K562 (cell line): ENCODE results near the gene CLPSL1. TPM values are rescaled to one million over a fixed set of nuclear protein-coding genes. Genes with fewer than 3 reads are reported as not detected.

Source experiments
- BRCA1 ChIP-seq, 2 experiments: fragments of 450-650 bp in 1 of 2; sonication (generic) in 1 of 2; formaldehyde crosslinking in 1 of 2; IDR thresholded peaks; 2 replicates each; pipeline versions ENCODE4 v1.5.0 to v1.6.1; 2017 to 2020; ENCODE audit warnings: mild to moderate bottlenecking in 1 of 2, missing genetic modification reagents in 1 of 2
- CEBPB ChIP-seq: fragments of 450-650 bp; IDR thresholded peaks from 2 replicates; pipeline ENCODE4 v1.6.1; 2016; ENCODE audit warnings: missing genetic modification characterization, missing compliant biosample characterization
- CREM ChIP-seq: IDR thresholded peaks from 2 replicates; pipeline ENCODE4 v1.6.1; 2014; ENCODE audit warnings: antibody characterized with exemption, low read depth
- ELF1 ChIP-seq: fragments of 200-800 bp; sonication (Bioruptor generic); IDR thresholded peaks from 2 replicates; pipeline ENCODE4 v1.6.1; 2016; ENCODE audit warnings: missing genetic modification characterization, missing compliant biosample characterization
- GABPA ChIP-seq: fragments of 200-800 bp; sonication (Bioruptor generic); conservative IDR thresholded peaks from 2 replicates; pipeline ENCODE4 v1.6.1; 2016; ENCODE audit warnings: low read depth, missing genetic modification characterization, missing compliant biosample characterization
- GTF2F1 ChIP-seq: IDR thresholded peaks from 2 replicates; pipeline ENCODE4 v1.6.1; 2011; ENCODE audit warnings: low read depth, low read length, improper control_type of control experiment
- KAT8 ChIP-seq: fragments of 450-650 bp; IDR thresholded peaks from 2 replicates; pipeline ENCODE4 v1.6.1; 2016; ENCODE audit warnings: low read depth, mild to moderate bottlenecking
- LARP7 ChIP-seq: fragments of 450-650 bp; IDR thresholded peaks from 2 replicates; pipeline ENCODE4 v1.6.1; 2016
- MAFF ChIP-seq: IDR thresholded peaks from 2 replicates; pipeline ENCODE4 v1.6.1; 2012; ENCODE audit warnings: low read length, improper control_type of control experiment
- NFXL1 ChIP-seq: fragments of 450-650 bp; formaldehyde crosslinking; IDR thresholded peaks from 2 replicates; pipeline ENCODE4 v1.4.0; 2021; ENCODE audit warnings: mild to moderate bottlenecking
- NRF1 ChIP-seq, 2 experiments: fragments of 450-650 bp; IDR thresholded peaks in 1 of 2; conservative IDR thresholded peaks in 1 of 2; 2 replicates each; pipeline ENCODE4 v1.6.1; 2014; ENCODE audit warnings: mild to moderate bottlenecking in 2 of 2
- POLR2A ChIP-seq: fragments of 450-650 bp; conservative IDR thresholded peaks from 2 replicates; pipeline ENCODE4 v1.6.1; 2016
- TCFL5 ChIP-seq: fragments of 250-450 bp; sonication (Bioruptor Pico); conservative IDR thresholded peaks from 2 replicates; pipeline ENCODE4 v1.6.1; 2021; ENCODE audit warnings: mild to moderate bottlenecking, moderate library complexity, matching md5 sums
- TEAD2 ChIP-seq: fragments of 450-650 bp; IDR thresholded peaks from 2 replicates; pipeline ENCODE4 v1.6.1; 2016; ENCODE audit warnings: missing genetic modification characterization, control low read depth, missing compliant biosample characterization
- THAP12 ChIP-seq: fragments of 250-450 bp; sonication (Bioruptor Pico); IDR thresholded peaks from 2 replicates; pipeline ENCODE4 v1.9.0; 2021; ENCODE audit warnings: mild to moderate bottlenecking, inconsistent platforms
- ZBED1 ChIP-seq: IDR thresholded peaks from 2 replicates; pipeline ENCODE4 v1.6.1; 2014
- ZBTB26 ChIP-seq: fragments of 450-650 bp; formaldehyde crosslinking; IDR thresholded peaks from 2 replicates; pipeline ENCODE4 v1.4.0; 2022; ENCODE audit warnings: missing genetic modification characterization
- ZNF589 ChIP-seq: fragments of 200-800 bp; sonication (Bioruptor generic); IDR thresholded peaks from 2 replicates; pipeline ENCODE4 v1.6.1; 2016; ENCODE audit warnings: low read depth, missing genetic modification characterization, missing compliant biosample characterization
- polyA plus RNA-seq, 8 experiments: library from polyadenylated mRNA; depleted of rRNA in 4 of 8; stranded (reverse) in 5 of 8; unstranded in 3 of 8; fragments of >200 nt; fragmentation: Nextera tagmentation in 2 of 8; fragmentation: Illumina TruSeq in 1 of 8; extraction: Ambion mirVana in 2 of 8; extraction: Trizol in 1 of 8; gene quantifications; 2 replicates each; pipeline versions ENCODE4 v1.2.1 to v1.2.3, GENCODE V29; 2011 to 2014; ENCODE audit warnings: inconsistent platforms in 1 of 8, missing spikeins in 1 of 8
- total RNA-seq, 7 experiments: library from RNA; depleted of rRNA in 6 of 7; stranded (reverse); fragments of >200 nt in 6 of 7; fragmentation: Illumina TruSeq in 2 of 7; extraction: Trizol in 2 of 7; gene quantifications; 2 replicates each; pipeline versions ENCODE4 v1.2.1 to v1.2.3, GENCODE V29; 2011 to 2021; ENCODE audit warnings: low replicate concordance in 1 of 7
- TF ChIP-seq, protein P1 (sequence below): fragments of 250-450 bp; sonication (Bioruptor Pico); IDR thresholded peaks from 2 replicates; pipeline ENCODE4 v1.8.0; 2021; ENCODE audit warnings: borderline replicate concordance, mild to moderate bottlenecking, moderate library complexity; ENCODE audit not compliant: poor library complexity, severe bottlenecking
- TF ChIP-seq, protein P2 (sequence below): fragments of 450-650 bp; formaldehyde crosslinking; IDR thresholded peaks from 2 replicates; pipeline ENCODE4 v1.4.0; 2022; ENCODE audit warnings: missing genetic modification characterization
- TF ChIP-seq, protein P3 (sequence below): sonication (generic); IDR thresholded peaks from 2 replicates; pipeline ENCODE4 v1.6.1; 2016
- TF ChIP-seq, protein P4 (sequence below): fragments of 250-450 bp; sonication (Bioruptor Pico); IDR thresholded peaks from 2 replicates; pipeline ENCODE4 v1.5.0; 2021

CLPSL1 gene
- total and polyA plus RNA-seq, 9 of the 15 experiments (the other 6 are each of a cell fraction or from before 2014, with no cell fraction given): not detected

- TF ChIP-seq LARP7: no peak
- TF ChIP-seq TCFL5 (CRISPR knock-in tag): no peak
- TF ChIP-seq, protein P1, sequence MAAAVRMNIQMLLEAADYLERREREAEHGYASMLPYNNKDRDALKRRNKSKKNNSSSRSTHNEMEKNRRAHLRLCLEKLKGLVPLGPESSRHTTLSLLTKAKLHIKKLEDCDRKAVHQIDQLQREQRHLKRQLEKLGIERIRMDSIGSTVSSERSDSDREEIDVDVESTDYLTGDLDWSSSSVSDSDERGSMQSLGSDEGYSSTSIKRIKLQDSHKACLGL (CRISPR knock-in tag): no peak
- TF ChIP-seq ZBED1: no peak
- no peak for TF ChIP-seq TEAD2 (tag)
- TF ChIP-seq NRF1 (conservative IDR thresholded peaks at IDR 0.05 in 1 of 2, IDR thresholded peaks at IDR 0.05 in 1 of 2): no peak
- TF ChIP-seq MAFF: no peak
- no peak for TF ChIP-seq KAT8
- TF ChIP-seq, protein P2, sequence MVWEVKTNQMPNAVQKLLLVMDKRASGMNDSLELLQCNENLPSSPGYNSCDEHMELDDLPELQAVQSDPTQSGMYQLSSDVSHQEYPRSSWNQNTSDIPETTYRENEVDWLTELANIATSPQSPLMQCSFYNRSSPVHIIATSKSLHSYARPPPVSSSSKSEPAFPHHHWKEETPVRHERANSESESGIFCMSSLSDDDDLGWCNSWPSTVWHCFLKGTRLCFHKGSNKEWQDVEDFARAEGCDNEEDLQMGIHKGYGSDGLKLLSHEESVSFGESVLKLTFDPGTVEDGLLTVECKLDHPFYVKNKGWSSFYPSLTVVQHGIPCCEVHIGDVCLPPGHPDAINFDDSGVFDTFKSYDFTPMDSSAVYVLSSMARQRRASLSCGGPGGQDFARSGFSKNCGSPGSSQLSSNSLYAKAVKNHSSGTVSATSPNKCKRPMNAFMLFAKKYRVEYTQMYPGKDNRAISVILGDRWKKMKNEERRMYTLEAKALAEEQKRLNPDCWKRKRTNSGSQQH (CRISPR knock-in tag): no peak
- TF ChIP-seq CREM: peak; percentile 57; the same call in 1 of the 2 replicates
- TF ChIP-seq THAP12: no peak
- no peak for TF ChIP-seq ELF1 (tag)
- peak; percentile 99 for TF ChIP-seq CEBPB (tag)
- no peak for TF ChIP-seq NFXL1 (CRISPR knock-in tag)
- TF ChIP-seq GTF2F1: no peak
- TF ChIP-seq, protein P3, sequence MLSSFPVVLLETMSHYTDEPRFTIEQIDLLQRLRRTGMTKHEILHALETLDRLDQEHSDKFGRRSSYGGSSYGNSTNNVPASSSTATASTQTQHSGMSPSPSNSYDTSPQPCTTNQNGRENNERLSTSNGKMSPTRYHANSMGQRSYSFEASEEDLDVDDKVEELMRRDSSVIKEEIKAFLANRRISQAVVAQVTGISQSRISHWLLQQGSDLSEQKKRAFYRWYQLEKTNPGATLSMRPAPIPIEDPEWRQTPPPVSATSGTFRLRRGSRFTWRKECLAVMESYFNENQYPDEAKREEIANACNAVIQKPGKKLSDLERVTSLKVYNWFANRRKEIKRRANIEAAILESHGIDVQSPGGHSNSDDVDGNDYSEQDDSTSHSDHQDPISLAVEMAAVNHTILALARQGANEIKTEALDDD: peak; percentile 76
- TF ChIP-seq POLR2A: no peak
- no peak for TF ChIP-seq ZNF589 (CRISPR knock-in tag)
- TF ChIP-seq GABPA (tag): no peak
- no peak for TF ChIP-seq BRCA1 (IDR thresholded peaks at IDR 0.05)
- no peak for TF ChIP-seq BRCA1 (CRISPR knock-in tag; IDR thresholded peaks at IDR 0.05)
- no peak for TF ChIP-seq ZBTB26 (CRISPR knock-in tag)
- TF ChIP-seq, protein P4, sequence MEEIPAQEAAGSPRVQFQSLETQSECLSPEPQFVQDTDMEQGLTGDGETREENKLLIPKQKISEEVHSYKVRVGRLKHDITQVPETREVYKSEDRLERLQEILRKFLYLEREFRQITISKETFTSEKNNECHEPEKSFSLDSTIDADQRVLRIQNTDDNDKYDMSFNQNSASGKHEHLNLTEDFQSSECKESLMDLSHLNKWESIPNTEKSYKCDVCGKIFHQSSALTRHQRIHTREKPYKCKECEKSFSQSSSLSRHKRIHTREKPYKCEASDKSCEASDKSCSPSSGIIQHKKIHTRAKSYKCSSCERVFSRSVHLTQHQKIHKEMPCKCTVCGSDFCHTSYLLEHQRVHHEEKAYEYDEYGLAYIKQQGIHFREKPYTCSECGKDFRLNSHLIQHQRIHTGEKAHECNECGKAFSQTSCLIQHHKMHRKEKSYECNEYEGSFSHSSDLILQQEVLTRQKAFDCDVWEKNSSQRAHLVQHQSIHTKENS: no peak
Measured at GRCh38 chr6:35737413-35738211, 43.2 kb upstream of the CLPSL1 start (continued).
